Measurements from ENCODE around the gene DDX56.

- TF ChIP-seq CTCF (conservative IDR thresholded peaks at IDR 0.05; ENCODE audit: low read length) (no peak), EZH2phosphoT487 (IDR thresholded peaks at IDR 0.05; ENCODE audit: borderline replicate concordance) (no peak)
Measured at GRCh38 chr7:44608916-44609648, 35.4 kb upstream of the DDX56 start.
